NCI-H82 (cell line): ENCODE results near the gene PPP2R2C.

Experiments used
- DNase-seq: peaks from one replicate; lab custom pipeline; 2025; lab: John Stamatoyannopoulos, UW

PPP2R2C gene

DNA sequence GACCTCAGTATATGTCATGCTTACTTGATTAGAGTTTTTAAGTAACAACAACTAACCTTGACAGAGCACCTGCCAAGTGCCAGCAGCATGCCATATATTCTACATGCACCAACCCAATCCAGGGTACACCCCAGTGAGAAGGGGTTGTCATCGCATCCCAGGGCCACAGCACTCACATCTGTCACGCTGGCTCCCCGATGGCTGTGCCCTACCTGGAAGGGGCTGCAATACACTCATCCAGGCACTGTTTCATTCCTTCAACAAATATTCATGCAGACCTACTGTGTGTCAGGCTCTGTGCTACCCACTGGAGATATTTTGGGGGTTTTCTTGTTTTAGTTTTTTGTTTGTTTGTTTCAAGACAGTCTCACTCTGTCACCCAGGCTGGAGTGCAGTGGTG is 49.5 kb downstream of the PPP2R2C start:
- no peak for DNase-seq

DNA sequence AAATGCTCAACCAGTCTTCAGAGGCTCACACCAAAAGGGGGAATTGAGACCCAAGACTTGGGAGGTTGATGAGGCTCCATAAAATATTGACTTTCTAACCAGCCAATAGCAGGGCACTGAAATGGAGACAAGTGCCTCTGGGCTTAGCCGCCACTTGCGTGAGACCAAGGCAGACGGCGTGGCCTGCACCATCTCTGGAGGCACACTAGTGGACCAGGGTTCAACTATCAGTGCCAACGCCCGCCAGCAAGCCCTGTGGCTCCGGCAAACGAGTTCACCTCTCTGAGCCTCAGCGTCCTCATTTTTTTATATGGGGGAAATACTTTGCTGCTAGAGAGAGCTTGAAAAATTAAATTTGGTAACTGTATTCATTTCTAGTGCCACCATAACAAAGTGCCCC is 50.3 kb downstream of the PPP2R2C start:
- DNase-seq: no peak

DNA sequence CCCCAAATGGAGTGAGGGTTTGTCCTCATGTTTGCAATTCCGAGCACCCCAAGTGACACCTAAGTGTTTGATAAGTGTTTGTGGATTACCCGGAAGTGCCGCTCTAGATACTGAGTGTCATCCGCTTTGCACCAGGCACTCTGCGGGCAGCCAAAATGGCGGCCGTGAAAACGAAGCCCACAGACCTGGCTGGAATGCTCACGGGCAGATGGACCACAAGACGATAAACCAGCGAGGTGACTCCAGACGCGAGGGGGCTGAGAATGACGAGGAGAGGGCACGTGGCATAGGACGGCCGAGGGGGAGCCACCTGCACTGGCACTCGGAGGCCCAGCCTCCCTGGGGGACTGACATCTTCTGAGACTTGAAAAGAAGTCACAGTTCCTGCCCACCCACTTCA is 51.0 kb downstream of the PPP2R2C start:
- no peak for DNase-seq

DNA sequence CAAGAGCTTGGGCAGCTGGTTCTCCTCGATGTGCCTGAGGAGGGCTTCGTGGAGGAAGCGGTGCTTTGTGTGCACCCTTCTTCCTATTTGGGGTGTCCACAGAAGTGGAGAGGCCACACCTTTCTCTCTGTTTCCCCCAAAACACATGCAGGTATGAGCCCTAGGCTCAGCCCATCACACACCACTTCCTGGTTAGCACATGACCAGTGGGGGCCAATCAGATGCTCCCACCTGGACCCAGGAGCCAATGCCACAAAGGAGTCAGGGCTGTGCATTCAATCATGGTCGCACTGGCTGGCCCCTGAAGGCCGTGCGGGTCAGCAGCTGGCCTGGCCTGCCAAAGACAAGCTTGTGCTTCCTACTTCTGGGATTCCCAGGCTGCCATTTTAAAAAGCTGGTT is 51.4 kb downstream of the PPP2R2C start:
- DNase-seq: no peak

DNA sequence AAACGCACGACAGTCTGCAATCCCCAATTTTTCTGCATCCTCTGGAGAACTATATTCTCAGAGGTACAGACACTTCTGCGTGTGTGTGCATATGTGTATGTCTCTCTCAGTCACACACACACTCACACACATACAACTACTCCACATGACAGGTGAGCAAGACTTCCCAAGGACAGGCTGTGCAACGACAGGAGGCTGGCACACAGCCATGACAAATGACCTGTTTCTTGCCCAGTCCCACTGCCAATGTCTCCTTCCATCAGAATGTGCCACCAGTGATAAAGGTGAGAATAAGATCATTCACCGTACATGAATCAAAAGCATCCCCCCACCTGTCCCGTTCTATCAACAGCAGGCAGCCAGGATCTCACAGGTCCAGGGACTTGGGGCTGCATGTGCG is 52.4 kb downstream of the PPP2R2C start:
- no peak for DNase-seq

DNA sequence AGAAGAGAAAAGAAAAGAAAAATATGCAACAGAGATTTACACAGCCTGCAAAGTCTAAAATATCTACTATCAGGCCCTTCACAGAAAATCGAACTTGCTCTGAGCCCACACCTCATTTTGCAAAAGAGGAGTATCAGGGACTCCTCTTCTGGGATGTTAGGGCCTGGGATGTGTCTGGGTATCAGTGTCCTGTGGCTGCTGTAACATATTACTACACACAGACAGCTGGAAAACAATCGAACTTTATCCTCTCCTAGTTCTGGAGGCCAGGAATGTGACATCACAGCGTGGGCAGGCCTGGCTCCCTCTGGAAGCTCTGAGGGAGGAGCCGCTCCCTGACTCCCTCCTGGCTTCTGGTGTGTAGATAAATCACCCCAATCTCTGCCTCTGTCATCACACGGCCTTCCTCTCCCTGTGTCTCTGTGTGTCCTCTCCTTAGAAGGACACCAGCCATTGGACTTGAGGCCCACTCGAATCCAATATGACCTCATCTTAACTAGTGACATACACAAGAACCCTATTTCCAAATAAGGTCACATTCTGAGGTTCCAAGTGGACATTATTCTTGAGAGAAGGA is 52.9 kb downstream of the PPP2R2C start:
- DNase-seq: no peak

DNA sequence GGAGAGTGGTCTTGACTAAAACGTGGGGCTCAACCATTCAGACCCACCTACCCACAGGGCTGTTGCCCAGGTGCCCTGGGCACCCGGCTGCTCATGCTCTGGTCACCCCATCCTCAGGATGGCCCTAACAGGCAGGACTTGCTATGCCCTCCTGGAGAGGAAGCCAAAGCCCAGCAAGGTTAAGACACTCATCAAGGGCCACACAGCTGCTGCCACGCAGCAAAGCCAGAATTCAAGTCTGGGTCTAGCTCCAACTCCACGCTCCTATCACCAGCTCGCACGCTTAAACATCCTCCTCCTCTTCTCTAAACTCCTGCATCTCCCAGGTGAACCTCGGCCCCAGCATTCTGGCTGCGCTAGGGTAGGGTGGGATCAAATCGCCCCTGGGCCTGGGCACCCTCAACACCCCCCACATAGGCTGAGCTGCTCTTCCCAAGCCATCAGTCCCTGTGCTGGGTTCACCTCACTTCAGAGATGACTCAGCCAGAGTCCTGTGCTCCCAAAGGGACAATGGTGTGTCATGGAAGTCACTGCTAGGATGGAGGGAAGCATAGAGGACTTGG is 54.1 kb downstream of the PPP2R2C start:
- no peak for DNase-seq

DNA sequence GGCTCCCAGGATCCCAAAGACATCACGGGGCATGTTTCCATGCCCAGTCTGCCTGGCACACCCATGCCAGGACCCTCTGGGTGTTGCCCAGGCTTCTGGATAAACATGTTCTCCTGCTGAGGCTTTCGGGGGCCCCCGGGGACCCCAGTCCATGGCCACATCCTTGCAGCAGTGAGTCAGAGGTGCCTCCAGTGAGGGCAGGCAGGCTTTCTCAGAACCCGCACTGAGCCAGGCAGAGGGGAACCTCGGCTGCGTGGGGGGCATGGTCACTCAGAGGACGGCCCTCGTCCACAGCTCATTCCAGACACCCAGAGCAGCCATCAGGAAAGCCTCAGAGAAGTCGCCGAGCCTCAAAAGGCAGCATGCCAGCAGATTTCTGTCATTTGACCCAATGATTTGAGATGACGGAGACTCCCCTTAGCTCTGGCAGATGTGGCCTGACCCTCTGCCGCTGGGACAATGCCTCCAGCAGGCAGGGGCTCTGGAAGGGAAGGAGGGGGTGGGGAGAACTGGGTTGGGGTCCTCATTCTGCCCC is 54.8 kb downstream of the PPP2R2C start:
- no peak for DNase-seq

DNA sequence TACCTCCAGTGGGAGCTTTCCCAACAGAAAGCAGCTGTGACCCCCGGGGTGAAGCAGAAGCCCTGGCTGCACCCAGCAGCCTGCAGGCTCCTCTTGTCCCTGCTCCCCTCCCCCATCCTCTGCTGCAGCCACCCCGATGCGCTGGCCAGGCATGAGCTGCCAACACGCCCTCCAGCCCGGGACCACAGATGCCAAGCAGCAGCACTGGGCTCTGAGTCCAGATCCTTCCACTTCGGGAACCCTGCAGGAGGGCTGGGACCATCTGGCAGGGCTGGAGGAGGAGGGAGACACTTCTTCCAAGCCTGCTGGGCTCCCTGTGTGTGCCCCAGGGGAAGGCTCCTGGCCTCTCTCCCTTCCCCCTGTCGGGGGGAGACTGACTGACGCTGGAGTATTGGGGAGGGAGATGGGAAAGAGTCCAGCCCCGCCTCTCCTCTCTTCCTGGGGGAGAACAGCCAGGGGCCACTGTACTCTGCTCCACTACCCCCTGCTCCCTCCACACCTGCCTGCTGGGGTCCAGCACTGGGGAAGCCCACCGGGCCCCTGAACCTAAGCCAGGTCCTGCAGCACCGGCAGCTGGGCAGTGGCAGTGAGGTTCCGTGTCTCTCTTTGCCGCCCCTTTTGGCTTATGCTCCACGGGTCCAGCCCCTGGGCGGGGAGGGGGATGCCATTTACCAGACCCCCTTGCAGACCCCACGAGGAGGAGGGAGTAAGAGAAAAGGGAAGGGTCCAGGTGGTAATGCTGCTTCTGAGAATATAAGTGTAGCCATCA is 55.7 kb downstream of the PPP2R2C start:
- peak; percentile 20 for DNase-seq

DNA sequence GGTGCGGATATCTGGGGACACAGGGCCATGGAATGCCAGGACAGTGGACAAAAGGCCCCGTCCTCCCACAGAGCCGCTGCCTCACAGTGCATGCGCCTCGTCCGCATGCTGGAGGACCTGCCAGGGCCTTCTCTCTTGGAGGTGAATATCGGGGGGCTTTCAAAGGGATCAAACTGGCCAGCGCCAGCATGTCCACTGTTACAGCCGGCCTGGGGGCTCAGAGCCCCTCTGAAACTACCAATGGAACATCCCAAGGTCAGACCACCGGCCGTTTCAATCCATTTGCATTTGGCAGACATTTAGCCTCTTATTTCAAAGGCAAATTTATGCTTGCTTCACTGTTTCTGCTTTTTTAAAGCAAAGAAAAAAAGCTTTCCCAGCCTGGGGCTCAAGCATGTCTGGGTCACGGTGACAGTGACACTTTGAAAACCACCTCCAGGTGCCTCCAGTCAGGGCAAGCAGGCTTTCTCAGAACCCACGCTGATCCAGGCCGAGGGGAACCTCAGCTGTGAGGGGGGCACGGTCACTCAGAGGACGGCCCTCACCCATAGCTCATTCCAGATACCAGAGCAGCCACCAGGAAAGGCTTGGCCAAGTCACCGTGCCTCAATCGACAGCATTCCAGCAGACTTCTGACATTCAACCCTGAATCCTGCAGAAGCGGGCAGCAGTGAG is 57.2 kb downstream of the PPP2R2C start:
- DNase-seq: no peak

DNA sequence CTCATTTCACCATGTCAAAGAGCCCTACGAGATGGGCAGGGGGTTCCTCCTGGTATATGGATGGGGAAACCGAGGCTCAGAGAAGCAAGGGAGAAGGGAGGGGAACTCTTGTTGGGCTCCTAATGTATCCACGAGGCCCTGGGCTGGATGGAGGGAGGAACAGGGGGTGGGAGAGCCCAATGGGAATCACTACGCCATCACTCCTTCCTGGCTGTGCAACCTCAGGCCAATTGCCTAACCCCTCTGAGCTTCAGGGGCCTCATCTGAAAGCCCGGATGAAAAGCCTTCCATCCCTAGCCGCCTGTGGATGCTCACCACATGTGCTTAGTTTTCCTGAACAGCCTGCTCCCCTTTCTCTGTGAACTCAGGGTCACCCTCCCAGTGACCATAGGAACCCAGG is 57.8 kb downstream of the PPP2R2C start:
- DNase-seq: no peak

DNA sequence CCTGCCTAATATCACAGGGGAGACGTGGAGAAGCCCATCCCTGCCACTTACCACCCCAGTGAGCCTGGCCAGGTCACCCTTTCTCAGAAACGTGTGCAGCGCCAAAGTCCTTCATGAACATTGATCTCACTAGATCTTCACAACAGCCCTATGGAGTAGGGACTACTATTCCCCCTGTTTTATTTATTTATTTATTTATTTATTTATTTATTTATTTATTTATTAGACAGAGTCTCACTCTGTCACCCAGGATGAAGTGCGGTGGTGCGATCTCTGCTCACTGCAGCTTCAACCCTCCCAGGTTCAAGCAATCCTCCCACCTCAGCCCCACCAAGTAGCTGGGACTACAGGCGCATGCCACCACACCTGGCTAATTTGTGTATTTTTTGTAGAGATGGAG is 61.8 kb downstream of the PPP2R2C start:
- DNase-seq: no peak

DNA sequence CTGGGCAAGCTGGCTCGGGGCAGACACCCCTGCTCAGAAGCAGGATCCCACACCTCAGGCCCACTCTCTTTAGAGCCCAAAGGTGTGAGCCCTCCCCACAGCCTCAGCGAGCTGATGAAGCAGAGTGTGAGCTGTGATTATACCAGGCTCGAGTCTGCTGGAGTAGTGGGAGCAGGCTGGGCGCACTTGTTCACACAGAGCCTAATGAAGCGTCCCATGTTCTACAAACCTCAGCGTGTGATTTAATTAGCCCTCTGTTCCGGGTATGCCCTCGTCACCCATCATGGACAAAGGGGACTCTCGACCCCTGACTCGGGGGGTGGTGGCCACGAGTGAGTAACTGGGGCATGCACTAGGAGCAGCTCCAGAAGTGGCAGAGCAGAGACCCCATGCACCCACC is 62.3 kb downstream of the PPP2R2C start:
- DNase-seq: no peak

DNA sequence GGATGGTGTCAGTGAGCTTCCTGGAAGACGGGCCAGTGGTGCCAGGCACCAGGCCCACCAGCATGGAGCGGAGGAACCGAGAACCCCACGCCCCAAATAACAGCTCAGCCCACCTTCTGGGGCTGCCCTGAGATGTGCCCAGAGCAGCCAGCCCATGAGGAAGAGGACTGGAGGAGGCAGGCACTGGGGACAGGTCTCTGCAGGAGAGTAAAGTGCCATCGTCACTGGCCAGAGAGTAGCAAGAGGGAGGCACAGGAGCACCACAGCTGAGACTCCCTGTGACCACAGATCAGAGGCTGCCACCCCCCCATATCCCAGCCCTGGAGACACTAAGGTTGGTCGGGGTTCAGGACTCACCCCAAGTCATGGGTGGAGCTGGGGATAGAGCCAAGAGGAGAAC is 63.0 kb downstream of the PPP2R2C start:
- no peak for DNase-seq

DNA sequence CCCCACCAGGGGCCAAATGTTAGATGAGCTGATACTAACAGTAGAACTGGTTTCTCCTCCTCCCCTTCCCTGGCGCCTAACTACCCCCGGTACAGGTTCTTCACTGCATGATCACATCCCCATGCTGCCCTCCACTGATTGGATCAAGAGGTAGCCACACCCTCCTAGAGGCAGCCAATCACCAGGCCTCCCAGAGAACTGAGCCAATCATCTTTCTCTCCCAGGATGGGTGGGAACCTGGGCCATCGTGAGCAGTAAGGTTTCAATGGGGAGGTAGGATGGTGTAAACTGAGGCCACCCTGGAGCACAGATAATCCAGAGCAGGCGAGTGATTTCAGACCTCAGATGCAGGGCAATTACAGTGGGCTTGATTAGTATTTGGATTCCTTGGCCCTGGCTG is 64.2 kb downstream of the PPP2R2C start:
- peak; percentile 24 for DNase-seq

DNA sequence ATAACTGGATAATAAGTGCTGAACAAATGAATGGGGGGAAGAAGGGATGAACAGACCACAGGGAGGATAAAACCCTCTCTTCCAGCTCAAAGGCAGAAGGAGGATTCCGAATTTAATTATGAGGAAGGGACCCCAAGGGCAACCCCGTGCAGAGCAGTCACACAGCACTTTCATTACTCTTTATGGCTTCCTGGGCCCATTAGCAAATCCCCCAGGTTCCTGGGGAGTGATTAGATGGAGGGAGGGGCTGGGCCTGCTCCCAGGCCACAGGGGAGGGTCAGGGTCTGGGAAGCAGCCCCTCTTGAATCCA is 67.1 kb downstream of the PPP2R2C start:
- no peak for DNase-seq

DNA sequence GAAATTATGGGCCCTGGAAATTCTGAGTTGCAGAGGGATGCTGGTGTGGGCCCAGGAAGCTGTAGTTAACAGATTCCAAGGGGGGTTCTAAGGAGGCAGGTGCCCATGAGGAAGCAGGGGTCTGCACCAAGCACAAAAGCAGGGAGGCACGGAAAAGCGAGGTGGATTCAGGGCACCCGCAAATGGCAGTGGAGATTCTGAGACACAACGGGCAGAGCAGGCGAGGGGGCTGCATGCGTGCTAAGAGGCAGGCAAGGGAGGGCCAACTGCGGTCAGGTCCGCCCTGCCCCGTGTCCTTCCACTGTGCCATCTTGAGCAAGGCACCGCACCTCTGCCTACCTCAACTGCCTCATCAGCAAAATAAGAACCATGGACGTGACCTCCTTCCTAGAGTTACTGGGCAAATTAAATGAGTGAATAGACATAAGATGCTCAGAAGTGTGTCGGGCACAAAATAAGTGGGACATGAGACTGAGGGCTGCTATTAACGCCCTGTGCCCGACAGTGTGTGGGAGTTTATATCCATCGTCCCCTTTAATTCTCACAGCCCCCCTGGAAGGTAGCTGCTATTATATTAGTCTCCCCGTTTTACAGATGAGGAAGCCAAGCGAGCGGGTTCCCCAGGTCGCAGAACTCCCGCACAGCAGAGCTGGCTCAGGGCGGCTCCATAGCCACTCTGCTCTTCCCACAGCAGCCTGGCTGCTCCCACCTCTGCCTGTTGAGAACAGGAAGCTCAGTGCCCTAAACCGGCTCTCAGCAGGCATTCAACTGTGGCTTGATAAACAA is 67.6 kb downstream of the PPP2R2C start:
- DNase-seq: no peak

DNA sequence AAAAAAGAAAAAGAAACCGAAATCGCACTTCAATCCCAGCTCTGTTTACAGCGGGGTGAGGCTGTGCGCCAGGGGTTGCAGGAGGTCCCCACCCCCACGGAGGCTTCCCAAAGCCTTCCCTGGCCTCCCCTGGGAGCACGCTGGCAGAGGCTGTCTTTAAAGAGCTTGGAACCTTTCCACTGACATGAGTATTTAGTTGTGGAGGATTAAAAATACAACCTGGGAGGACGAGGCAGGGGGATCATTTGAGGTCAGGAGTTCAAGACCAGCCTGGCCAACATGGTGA is 69.1 kb downstream of the PPP2R2C start:
- peak; percentile 20 for DNase-seq

DNA sequence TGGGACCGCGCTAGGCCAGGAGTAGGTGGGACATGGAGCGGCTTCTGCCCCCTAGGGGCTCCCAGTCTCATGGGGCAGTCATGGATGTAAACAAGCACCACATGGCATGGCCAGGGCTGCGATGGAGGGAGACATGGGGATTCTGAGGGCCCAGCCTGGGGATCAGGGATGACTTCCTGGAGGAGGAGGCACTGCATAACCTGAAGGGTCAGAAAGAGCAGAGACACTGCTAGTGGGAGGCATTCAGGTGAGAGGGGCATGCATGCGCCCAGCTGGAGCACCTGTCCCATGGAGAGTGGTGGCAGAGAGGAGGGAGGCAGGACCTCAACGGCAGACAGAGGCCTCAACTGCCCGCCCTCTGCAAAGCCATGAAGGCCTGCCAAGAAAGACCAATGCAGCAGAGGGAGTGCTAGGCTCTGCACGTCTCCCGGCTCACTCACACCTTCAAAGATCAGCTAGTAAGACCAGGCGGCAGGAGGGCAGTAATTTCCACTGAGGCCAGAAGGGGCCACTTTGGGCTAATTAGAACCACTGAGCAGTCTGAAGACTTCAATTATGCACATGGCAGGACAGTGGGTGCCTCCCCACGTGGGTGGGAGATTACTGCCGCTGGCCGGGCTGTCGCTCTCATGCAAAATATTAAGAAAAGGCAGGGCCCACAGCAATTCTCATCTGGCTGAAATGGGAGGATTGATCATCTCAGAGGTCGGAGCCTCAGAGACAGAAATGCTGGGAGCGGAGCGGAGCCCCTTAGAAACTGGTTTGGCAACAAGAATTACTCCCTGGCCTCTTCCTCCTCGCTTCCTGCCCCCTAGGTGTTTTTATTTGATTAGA is 69.6 kb downstream of the PPP2R2C start:
- no peak for DNase-seq

DNA sequence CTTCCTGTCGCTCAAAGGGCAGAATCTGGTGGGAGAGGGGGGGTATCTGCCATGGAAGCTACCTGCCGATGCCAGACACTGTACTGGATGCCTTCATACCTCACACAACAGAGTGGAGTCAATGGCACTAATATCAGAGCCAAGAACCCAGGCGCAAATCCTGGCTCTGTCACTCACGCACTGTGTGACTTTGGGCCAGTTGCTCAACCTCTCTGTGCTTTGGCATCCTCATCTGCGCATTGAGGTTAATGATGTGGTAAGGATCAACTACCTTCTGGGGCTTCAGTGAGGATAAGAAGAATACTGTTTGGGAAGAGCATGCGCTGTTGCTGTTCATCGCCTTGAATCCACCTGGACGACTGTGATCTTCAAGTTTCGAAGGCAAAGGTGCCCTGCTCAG is 70.6 kb downstream of the PPP2R2C start:
- DNase-seq: no peak

DNA sequence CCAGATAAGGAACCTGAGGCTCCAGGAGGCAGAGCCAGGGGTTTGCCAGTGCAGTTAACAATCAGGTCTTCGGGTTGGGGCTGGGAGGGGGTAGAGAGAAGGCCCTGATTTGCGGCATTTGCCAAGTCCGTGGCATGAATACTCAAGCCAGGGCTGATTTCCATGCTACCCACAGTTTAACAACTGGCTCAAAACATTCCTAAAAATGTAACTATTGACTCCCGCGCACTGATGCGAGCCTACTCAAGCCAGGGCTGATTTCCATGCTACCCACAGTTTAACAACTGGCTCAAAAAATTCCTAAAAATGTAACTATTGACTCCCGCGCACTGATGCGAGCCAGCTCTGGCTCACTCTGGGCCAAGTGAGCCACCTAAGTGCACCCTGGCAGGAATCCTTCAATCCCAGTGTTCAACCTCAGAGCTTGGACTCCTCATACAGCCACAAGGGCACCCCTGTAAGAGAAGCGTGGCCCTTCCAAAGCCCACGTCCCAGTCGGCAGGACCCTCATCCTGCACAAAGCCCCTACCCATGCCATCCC is 75.6 kb downstream of the PPP2R2C start:
- DNase-seq: no peak
